Measurements from ENCODE around the gene KRTAP4-7. TPM values are rescaled to one million over a fixed set of nuclear protein-coding genes. Genes with fewer than 3 reads are reported as not detected.
A peak's percentile ranks its signal among the peaks of the same experiment; 100 is the strongest.

KRTAP4-7 gene
- total and polyA plus RNA-seq, 5 donors from 2014 or later, result not detected

DNA sequence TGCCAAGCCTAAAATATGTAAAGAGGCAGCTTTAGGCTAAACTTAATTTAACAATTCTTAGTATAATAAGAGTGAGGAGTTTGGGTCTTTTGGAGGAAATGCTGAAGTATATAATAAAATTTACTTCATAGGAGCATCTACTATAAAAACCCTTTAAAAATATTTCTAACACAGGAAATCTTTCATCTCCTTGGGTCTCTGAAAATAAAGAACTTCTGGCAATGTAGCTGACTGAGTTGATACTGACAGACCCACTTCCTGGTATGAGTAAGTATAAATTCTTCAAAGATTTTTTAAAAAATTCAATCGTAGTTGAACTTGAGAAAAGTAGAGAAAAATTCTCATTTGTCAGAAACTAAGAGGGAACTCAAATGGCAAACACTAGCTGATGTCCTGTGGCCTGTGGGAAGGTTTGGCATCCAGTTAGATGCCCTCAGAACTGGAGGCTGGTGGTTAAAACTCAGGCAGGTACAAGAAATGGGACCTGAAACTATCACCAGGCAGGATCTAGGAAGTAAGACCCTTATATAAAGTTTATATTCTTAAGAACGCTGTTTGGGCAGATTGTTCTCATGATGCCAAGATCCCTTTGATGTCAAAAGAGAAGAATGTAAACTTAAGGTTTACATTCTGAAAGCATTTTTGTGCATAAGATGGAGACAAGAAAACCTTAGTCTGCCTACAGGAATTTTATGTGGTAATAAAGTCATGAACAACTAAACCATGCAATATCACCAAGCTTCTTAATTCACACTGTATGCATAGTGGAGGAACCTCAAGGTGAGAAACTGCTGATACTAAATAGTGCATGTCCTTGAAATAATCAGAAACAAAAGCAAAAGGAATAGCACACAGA lies 50.2 kb downstream of the KRTAP4-7 start:
- H3K27ac ChIP-seq (ENCODE audit: insufficient read depth, low read length, poor library complexity, severe bottlenecking), result no peak overlapping the region
- peak in 1 of 3 donors; percentile 23 for DNase-seq
- peak overlapping the region in 2 of 4 donors; percentile 71 to 76 for H3K4me3 Mint-ChIP-seq
- no peaks in the 10 kb centered on the region for H3K9me3 ChIP-seq (ENCODE audit: control insufficient read depth in 2 of 2, low read length in 2 of 2)
- H3K4me1 ChIP-seq (ENCODE audit: control insufficient read depth, insufficient read depth, low read length, poor library complexity, severe bottlenecking), result peaks cover 3% of the 10 kb centered on the region
- H3K9me3 Mint-ChIP-seq, result peaks cover 0 to 5% (median 0%) of the 10 kb centered on the region in 7 donors
- no peak for ATAC-seq (ENCODE audit: low read depth in 2 of 2)
- H3K4me3 ChIP-seq (ENCODE audit: low read depth, low read length), result no peak overlapping the region
- H3K36me3 Mint-ChIP-seq, result no peaks in the 10 kb centered on the region
- no peaks in the 10 kb centered on the region for H3K36me3 ChIP-seq (ENCODE audit: control insufficient read depth, insufficient read depth, low read length)
- peaks cover 25% of the 10 kb centered on the region for H3K27me3 Mint-ChIP-seq
- peaks cover 2% of the 10 kb centered on the region for H3K27me3 ChIP-seq (ENCODE audit: control insufficient read depth, insufficient read depth, low read length)
- peak overlapping the region; percentile 2 to 93 (median 87) for H3K27ac Mint-ChIP-seq
- peaks cover 0 to 40% (median 6%) of the 10 kb centered on the region in 4 donors for H3K4me1 Mint-ChIP-seq

Other genes starting within 250 kb of the KRTAP4-7 start
Only the 30 nearest of the 38 such genes appear.
- not detected for gene KRT23, start 146.5 kb upstream of the KRTAP4-7 start, total RNA-seq
- not detected for gene KRT23, start 146.5 kb upstream of the KRTAP4-7 start, polyA plus RNA-seq
- not detected for gene KRT39, start 117.2 kb upstream of the KRTAP4-7 start, total RNA-seq
- not detected for gene KRT39, start 117.2 kb upstream of the KRTAP4-7 start, polyA plus RNA-seq
- not detected for gene KRT40, start 99.8 kb upstream of the KRTAP4-7 start, total RNA-seq
- gene KRT40, start 99.8 kb upstream of the KRTAP4-7 start, polyA plus RNA-seq, result not detected
- gene KRTAP3-3, start 90.0 kb upstream of the KRTAP4-7 start, total RNA-seq, result not detected
- not detected for gene KRTAP3-3, start 90.0 kb upstream of the KRTAP4-7 start, polyA plus RNA-seq
- gene KRTAP3-2, start 84.2 kb upstream of the KRTAP4-7 start, total RNA-seq, result not detected
- not detected for gene KRTAP3-2, start 84.2 kb upstream of the KRTAP4-7 start, polyA plus RNA-seq
- gene KRTAP3-1, start 75.0 kb upstream of the KRTAP4-7 start, total RNA-seq, result not detected
- not detected for gene KRTAP3-1, start 75.0 kb upstream of the KRTAP4-7 start, polyA plus RNA-seq
- gene KRTAP1-5, start 56.9 kb upstream of the KRTAP4-7 start, total RNA-seq, result not detected
- gene KRTAP1-5, start 56.9 kb upstream of the KRTAP4-7 start, polyA plus RNA-seq, result not detected
- not detected for gene KRTAP1-4, start 54.0 kb upstream of the KRTAP4-7 start, total RNA-seq
- gene KRTAP1-4, start 54.0 kb upstream of the KRTAP4-7 start, polyA plus RNA-seq, result not detected
- gene KRTAP1-3, start 49.3 kb upstream of the KRTAP4-7 start, total RNA-seq, result not detected
- not detected for gene KRTAP1-3, start 49.3 kb upstream of the KRTAP4-7 start, polyA plus RNA-seq
- not detected for gene KRTAP1-1, start 42.7 kb upstream of the KRTAP4-7 start, total RNA-seq
- not detected for gene KRTAP1-1, start 42.7 kb upstream of the KRTAP4-7 start, polyA plus RNA-seq
- not detected for gene KRTAP2-1, start 36.8 kb upstream of the KRTAP4-7 start, total RNA-seq
- not detected for gene KRTAP2-1, start 36.8 kb upstream of the KRTAP4-7 start, polyA plus RNA-seq
- not detected for gene KRTAP2-2, start 28.9 kb upstream of the KRTAP4-7 start, total RNA-seq
- not detected for gene KRTAP2-2, start 28.9 kb upstream of the KRTAP4-7 start, polyA plus RNA-seq
- not detected for gene KRTAP2-3, start 24.0 kb upstream of the KRTAP4-7 start, total RNA-seq
- gene KRTAP2-3, start 24.0 kb upstream of the KRTAP4-7 start, polyA plus RNA-seq, result not detected
- not detected for gene KRTAP2-4, start 18.3 kb upstream of the KRTAP4-7 start, total RNA-seq
- not detected for gene KRTAP2-4, start 18.3 kb upstream of the KRTAP4-7 start, polyA plus RNA-seq
- not detected for gene KRTAP4-8, start 14.0 kb downstream of the KRTAP4-7 start, total RNA-seq
- not detected for gene KRTAP4-8, start 14.0 kb downstream of the KRTAP4-7 start, polyA plus RNA-seq
- gene KRTAP4-16, start 18.1 kb downstream of the KRTAP4-7 start, total RNA-seq, result not detected
- not detected for gene KRTAP4-16, start 18.1 kb downstream of the KRTAP4-7 start, polyA plus RNA-seq
- gene KRTAP4-9, start 21.2 kb downstream of the KRTAP4-7 start, total RNA-seq, result not detected
- gene KRTAP4-9, start 21.2 kb downstream of the KRTAP4-7 start, polyA plus RNA-seq, result not detected
- not detected for gene KRTAP4-11, start 34.2 kb downstream of the KRTAP4-7 start, total RNA-seq
- gene KRTAP4-11, start 34.2 kb downstream of the KRTAP4-7 start, polyA plus RNA-seq, result not detected
- gene KRTAP4-12, start 40.0 kb downstream of the KRTAP4-7 start, total RNA-seq, result not detected
- gene KRTAP4-12, start 40.0 kb downstream of the KRTAP4-7 start, polyA plus RNA-seq, result not detected
- not detected for gene KRTAP4-6, start 56.4 kb downstream of the KRTAP4-7 start, total RNA-seq
- not detected for gene KRTAP4-6, start 56.4 kb downstream of the KRTAP4-7 start, polyA plus RNA-seq
- not detected for gene KRTAP4-5, start 65.7 kb downstream of the KRTAP4-7 start, total RNA-seq
- gene KRTAP4-5, start 65.7 kb downstream of the KRTAP4-7 start, polyA plus RNA-seq, result not detected
- not detected for gene KRTAP4-4, start 76.6 kb downstream of the KRTAP4-7 start, total RNA-seq
- not detected for gene KRTAP4-4, start 76.6 kb downstream of the KRTAP4-7 start, polyA plus RNA-seq
- not detected for gene KRTAP4-3, start 84.1 kb downstream of the KRTAP4-7 start, total RNA-seq
- gene KRTAP4-3, start 84.1 kb downstream of the KRTAP4-7 start, polyA plus RNA-seq, result not detected
- gene KRTAP4-2, start 94.1 kb downstream of the KRTAP4-7 start, total RNA-seq, result not detected
- gene KRTAP4-2, start 94.1 kb downstream of the KRTAP4-7 start, polyA plus RNA-seq, result not detected
- not detected for gene KRTAP4-1, start 100.8 kb downstream of the KRTAP4-7 start, total RNA-seq
- not detected for gene KRTAP4-1, start 100.8 kb downstream of the KRTAP4-7 start, polyA plus RNA-seq
- not detected for gene KRTAP9-1, start 105.7 kb downstream of the KRTAP4-7 start, total RNA-seq
- gene KRTAP9-1, start 105.7 kb downstream of the KRTAP4-7 start, polyA plus RNA-seq, result not detected
- not detected for gene KRTAP9-2, start 142.5 kb downstream of the KRTAP4-7 start, total RNA-seq
- gene KRTAP9-2, start 142.5 kb downstream of the KRTAP4-7 start, polyA plus RNA-seq, result not detected
- gene KRTAP9-3, start 148.3 kb downstream of the KRTAP4-7 start, total RNA-seq, result not detected
- not detected for gene KRTAP9-3, start 148.3 kb downstream of the KRTAP4-7 start, polyA plus RNA-seq
- gene KRTAP9-8, start 153.8 kb downstream of the KRTAP4-7 start, total RNA-seq, result not detected
- gene KRTAP9-8, start 153.8 kb downstream of the KRTAP4-7 start, polyA plus RNA-seq, result not detected
- gene KRTAP9-4, start 165.5 kb downstream of the KRTAP4-7 start, total RNA-seq, result not detected
- not detected for gene KRTAP9-4, start 165.5 kb downstream of the KRTAP4-7 start, polyA plus RNA-seq